ENCODE results near the gene DPAGT1. TPM values are rescaled to one million over a fixed set of nuclear protein-coding genes. Genes with fewer than 3 reads are reported as not detected.

Gene DPAGT1
- total RNA-seq, 2 experiments from 2014 or later: 57.3 to 58.4 TPM

- Mint-ChIP-seq H3K4me1 (peaks cover 30% of the 10 kb centered on the region), H3K27me3 (no peaks in the 10 kb centered on the region), H3K9me3 (no peaks in the 10 kb centered on the region), H3K36me3 (ENCODE audit: low read depth) (peaks cover 28% of the 10 kb centered on the region), H3K27ac (no peak overlapping the region), H3K4me3 (no peak overlapping the region)
- POLR2A ChIA-PET: interaction anchor here (1.2 kb wide), 1 partner anchor 24 kb away, joined by 5 read pairs; the partner anchor contains the start of gene DPAGT1
- CTCF ChIA-PET: no interaction called here
- no peak for DNase-seq
Measured at GRCh38 chr11:119125821-119126220, 24.2 kb upstream of the DPAGT1 start.

GRCh38 chr11:119121811-119122124 is 20.1 kb upstream of the DPAGT1 start:
- Mint-ChIP-seq H3K27ac (peak overlapping the region; percentile 76), H3K9me3 (no peaks in the 10 kb centered on the region), H3K36me3 (ENCODE audit: low read depth) (peaks cover 29% of the 10 kb centered on the region), H3K27me3 (no peaks in the 10 kb centered on the region), H3K4me1 (peaks cover 32% of the 10 kb centered on the region), H3K4me3 (peak overlapping the region; percentile 93)
- ChIA-PET CTCF (interaction anchor here (1.0 to 1.5 kb wide), 8 partner anchors 15 to 1563 kb away, joined by 3 to 7 read pairs (median 5); partner anchors contain the start of genes C2CD2L, CBL and NLRX1), POLR2A (interaction anchor here (0.9 to 10.6 kb wide), 12 partner anchors 12 to 200 kb away, joined by 3 to 108 read pairs (median 8); partner anchors contain the start of genes C2CD2L, DPAGT1, HMBS and HYOU1)
- DNase-seq: no peak

GRCh38 chr11:119121008-119121810 is 19.6 kb upstream of the DPAGT1 start, which contains the start of gene HINFP:
Gene HINFP (plus strand): TSS chr11:119121580. CDS start chr11:119126945, 5,365 bp downstream.
- POLR2A ChIA-PET: interaction anchor here (0.6 to 10.6 kb wide), 12 partner anchors 12 to 200 kb away, joined by 3 to 108 read pairs (median 5); partner anchors contain the start of genes C2CD2L, DPAGT1, HMBS and HYOU1
- Mint-ChIP-seq H3K9me3 (no peaks in the 10 kb centered on the region), H3K36me3 (ENCODE audit: low read depth) (peaks cover 27% of the 10 kb centered on the region), H3K27me3 (no peaks in the 10 kb centered on the region), H3K4me1 (peaks cover 29% of the 10 kb centered on the region), H3K27ac (peak within 1 kb of the TSS; percentile 76), H3K4me3 (peak within 1 kb of the TSS; percentile 93)
- CTCF ChIA-PET: interaction anchor here (1.0 to 1.5 kb wide), 7 partner anchors 14 to 202 kb away, joined by 3 to 7 read pairs (median 5); partner anchors contain the start of genes C2CD2L, CBL and NLRX1
- DNase-seq: peak; percentile 100

- Mint-ChIP-seq H3K36me3 (ENCODE audit: low read depth) (peaks cover 32% of the 10 kb centered on the region), H3K4me3 (peak overlapping the region; percentile 93), H3K9me3 (no peaks in the 10 kb centered on the region), H3K27ac (peak overlapping the region; percentile 76), H3K27me3 (no peaks in the 10 kb centered on the region), H3K4me1 (peaks cover 34% of the 10 kb centered on the region)
- ChIA-PET POLR2A (interaction anchor here (1.1 to 10.6 kb wide), 9 partner anchors 11 to 218 kb away, joined by 3 to 108 read pairs (median 9); partner anchors contain the start of genes C2CD2L, DPAGT1, HYOU1 and NLRX1), CTCF (interaction anchor here (1.4 to 1.5 kb wide), 3 partner anchors 14 to 76 kb away, joined by 5 to 7 read pairs (median 5); partner anchors contain the start of gene C2CD2L)
- DNase-seq: no peak
Measured at GRCh38 chr11:119120639-119121007, 19.0 kb upstream of the DPAGT1 start.

GRCh38 chr11:119118946-119119345 is 17.3 kb upstream of the DPAGT1 start:
- ChIA-PET CTCF (interaction anchor here (0.7 to 2.1 kb wide), 3 partner anchors 10 to 78 kb away, joined by 3 to 5 read pairs (median 5); partner anchors contain the start of gene DPAGT1), POLR2A (interaction anchor here (1.5 to 10.6 kb wide), 4 partner anchors 9 to 51 kb away, joined by 3 to 108 read pairs (median 46); partner anchors contain the start of genes C2CD2L, DPAGT1 and VPS11)
- DNase-seq: no peak
- Mint-ChIP-seq H3K9me3 (no peaks in the 10 kb centered on the region), H3K4me3 (no peak overlapping the region), H3K27ac (no peak overlapping the region), H3K4me1 (peaks cover 43% of the 10 kb centered on the region), H3K27me3 (no peaks in the 10 kb centered on the region), H3K36me3 (ENCODE audit: low read depth) (peaks cover 38% of the 10 kb centered on the region)

GRCh38 chr11:119118227-119118626 is 16.6 kb upstream of the DPAGT1 start:
- Mint-ChIP-seq H3K4me3 (no peak overlapping the region), H3K27me3 (no peaks in the 10 kb centered on the region), H3K4me1 (peaks cover 43% of the 10 kb centered on the region), H3K36me3 (ENCODE audit: low read depth) (peaks cover 40% of the 10 kb centered on the region), H3K27ac (no peak overlapping the region), H3K9me3 (no peaks in the 10 kb centered on the region)
- DNase-seq: no peak
- ChIA-PET POLR2A (interaction anchor here (1.5 to 10.6 kb wide), 4 partner anchors 9 to 50 kb away, joined by 3 to 108 read pairs (median 46); partner anchors contain the start of genes C2CD2L, DPAGT1 and VPS11), CTCF (interaction anchor here (0.6 to 2.1 kb wide), 4 partner anchors 11 to 78 kb away, joined by 3 to 5 read pairs (median 4); partner anchors contain the start of genes C2CD2L and DPAGT1)

GRCh38 chr11:119117004-119117706 is 15.5 kb upstream of the DPAGT1 start:
- no peak for DNase-seq
- H3K27ac Mint-ChIP-seq: no peak overlapping the region
- H3K9me3 Mint-ChIP-seq: no peaks in the 10 kb centered on the region
- H3K4me3 Mint-ChIP-seq: no peak overlapping the region
- H3K36me3 Mint-ChIP-seq (ENCODE audit: low read depth): peaks cover 46% of the 10 kb centered on the region
- peaks cover 34% of the 10 kb centered on the region for H3K4me1 Mint-ChIP-seq
- POLR2A ChIA-PET: interaction anchor here (1.5 to 10.6 kb wide), 4 partner anchors 8 to 49 kb away, joined by 3 to 108 read pairs (median 46); partner anchors contain the start of genes C2CD2L, DPAGT1 and VPS11
- no peaks in the 10 kb centered on the region for H3K27me3 Mint-ChIP-seq
- CTCF ChIA-PET: interaction anchor here (2.1 kb wide), 1 partner anchor 79 kb away, joined by 5 read pairs; no protein-coding TSS in a partner anchor

- no peak for DNase-seq
- H3K27ac Mint-ChIP-seq: peak overlapping the region; percentile 32
- peaks cover 50% of the 10 kb centered on the region for H3K36me3 Mint-ChIP-seq (ENCODE audit: low read depth)
- no peaks in the 10 kb centered on the region for H3K27me3 Mint-ChIP-seq
- H3K4me1 Mint-ChIP-seq: peaks cover 30% of the 10 kb centered on the region
- ChIA-PET POLR2A (interaction anchor here (1.5 to 10.6 kb wide), 5 partner anchors 7 to 23 kb away, joined by 6 to 108 read pairs (median 18); partner anchors contain the start of genes C2CD2L and DPAGT1), CTCF (no interaction called here)
- no peaks in the 10 kb centered on the region for H3K9me3 Mint-ChIP-seq
- no peak overlapping the region for H3K4me3 Mint-ChIP-seq
Measured at GRCh38 chr11:119116601-119117000, 14.9 kb upstream of the DPAGT1 start.

GRCh38 chr11:119116235-119116594 is 14.6 kb upstream of the DPAGT1 start:
- Mint-ChIP-seq H3K36me3 (ENCODE audit: low read depth) (peaks cover 54% of the 10 kb centered on the region), H3K27ac (peak overlapping the region; percentile 91)

GRCh38 chr11:119115484-119116234 is 14.0 kb upstream of the DPAGT1 start:
- H3K36me3 Mint-ChIP-seq (ENCODE audit: low read depth): peaks cover 59% of the 10 kb centered on the region

More at GRCh38 chr11:119116235-119116594, 14.6 kb upstream of the DPAGT1 start:
- H3K27me3 Mint-ChIP-seq: no peaks in the 10 kb centered on the region
- H3K4me1 Mint-ChIP-seq: peaks cover 30% of the 10 kb centered on the region
- H3K9me3 Mint-ChIP-seq: no peaks in the 10 kb centered on the region
- ChIA-PET CTCF (interaction anchor here (0.9 kb wide), 1 partner anchor 10 kb away, joined by 6 read pairs; the partner anchor contains the start of gene C2CD2L), POLR2A (interaction anchor here (1.0 to 10.6 kb wide), 6 partner anchors 10 to 53 kb away, joined by 3 to 108 read pairs (median 6); partner anchors contain the start of genes C2CD2L and VPS11)
- H3K4me3 Mint-ChIP-seq: peak overlapping the region; percentile 70
- no peak for DNase-seq

GRCh38 chr11:119114351-119114750 is 12.7 kb upstream of the DPAGT1 start:
- CTCF ChIA-PET: interaction anchor here (0.7 kb wide), 1 partner anchor 239 kb away, joined by 4 read pairs; no protein-coding TSS in a partner anchor
- DNase-seq: no peak
- Mint-ChIP-seq H3K4me3 (no peak overlapping the region), H3K27me3 (no peaks in the 10 kb centered on the region), H3K36me3 (ENCODE audit: low read depth) (peaks cover 67% of the 10 kb centered on the region), H3K9me3 (no peaks in the 10 kb centered on the region), H3K4me1 (peaks cover 35% of the 10 kb centered on the region), H3K27ac (no peak overlapping the region)
- POLR2A ChIA-PET: interaction anchor here (1.9 to 10.6 kb wide), 2 partner anchors 20 to 47 kb away, joined by 5 to 108 read pairs; partner anchors contain the start of gene VPS11

More at GRCh38 chr11:119115484-119116234, 14.0 kb upstream of the DPAGT1 start:
- peaks cover 27% of the 10 kb centered on the region for H3K4me1 Mint-ChIP-seq
- ChIA-PET CTCF (interaction anchor here (0.6 to 1.0 kb wide), 4 partner anchors 9 to 213 kb away, joined by 3 to 6 read pairs (median 4); partner anchors contain the start of genes C2CD2L and DPAGT1), POLR2A (interaction anchor here (0.7 to 10.6 kb wide), 8 partner anchors 9 to 97 kb away, joined by 3 to 108 read pairs (median 4); partner anchors contain the start of genes C2CD2L, RPS25, TRAPPC4 and VPS11)
- no peaks in the 10 kb centered on the region for H3K9me3 Mint-ChIP-seq
- no peak for DNase-seq
- H3K27me3 Mint-ChIP-seq: no peaks in the 10 kb centered on the region
- H3K4me3 Mint-ChIP-seq: peak overlapping the region; percentile 70
- peak overlapping the region; percentile 91 for H3K27ac Mint-ChIP-seq

Measured in activated CD4-positive, alpha-beta memory T cell treated with anti-CD3 and anti-CD28 coated beads, Interleukin-2, amount 10 ng/mL, durations not matched to agents 7 days and 5 days (primary cell).